ENCODE data around the gene C14orf132. TPM values are rescaled to one million over a fixed set of nuclear protein-coding genes. Genes with fewer than 3 reads are reported as not detected.

C14orf132 gene
- total RNA-seq, 4 donors from 2014 or later: 7.8 to 16.9 (median 15.0) TPM

- WGBS, 2 donors: 80 to 82% methylated on average over 1 of the region's 1 CpG
- TF ChIP-seq POLR2A (IDR thresholded peaks at IDR 0.05): no peak
- no peak for TF ChIP-seq EP300 (IDR thresholded peaks at IDR 0.05)
- no peak for DNase-seq (ENCODE audit: low spot score in 2 of 2)
These were observed 99.1 kb downstream of the C14orf132 start for GRCh38 chr14:96138241-96138640.

GRCh38 chr14:96139169-96139568 lies 100.0 kb downstream of the C14orf132 start:
- no peak overlapping the region for H3K27ac ChIP-seq
- no peak for TF ChIP-seq EP300 (IDR thresholded peaks at IDR 0.05)
- TF ChIP-seq POLR2A (IDR thresholded peaks at IDR 0.05): no peak
- TF ChIP-seq CTCF (IDR thresholded peaks at IDR 0.05): no peak
- 47% methylated on average over 1 of the region's 1 CpG for WGBS, 2 donors
- no peak for DNase-seq (ENCODE audit: low spot score in 2 of 2)
- H3K27me3 ChIP-seq: no peaks in the 10 kb centered on the region
- no peak overlapping the region for H3K4me3 ChIP-seq
- no peaks in the 10 kb centered on the region for H3K36me3 ChIP-seq
- H3K4me1 ChIP-seq: no peaks in the 10 kb centered on the region
- peaks cover 0 to 33% (median 6%) of the 10 kb centered on the region in 4 donors for H3K9me3 ChIP-seq

More at GRCh38 chr14:96138241-96138640, 99.1 kb downstream of the C14orf132 start:
- Histone ChIP-seq H3K4me3 (no peak overlapping the region), H3K27ac (no peak overlapping the region), H3K4me1 (no peaks in the 10 kb centered on the region), H3K27me3 (no peaks in the 10 kb centered on the region), H3K36me3 (no peaks in the 10 kb centered on the region), H3K9me3 (peaks cover 0 to 29% (median 6%) of the 10 kb centered on the region in 4 donors)

- H3K27me3 ChIP-seq: no peaks in the 10 kb centered on the region
- no peaks in the 10 kb centered on the region for H3K36me3 ChIP-seq
- H3K27ac ChIP-seq: no peak overlapping the region
- no peak for TF ChIP-seq CTCF (IDR thresholded peaks at IDR 0.05)
- no peak for TF ChIP-seq EP300 (IDR thresholded peaks at IDR 0.05)
- TF ChIP-seq POLR2A (IDR thresholded peaks at IDR 0.05): no peak
- DNase-seq (ENCODE audit: low spot score in 2 of 2): no peak
- no peaks in the 10 kb centered on the region for H3K4me1 ChIP-seq
- 82 to 85% methylated on average over 2 of the region's 2 CpGs for WGBS, 2 donors
- no peak overlapping the region for H3K4me3 ChIP-seq
- H3K9me3 ChIP-seq: peaks cover 0 to 33% (median 6%) of the 10 kb centered on the region in 4 donors
These were observed 100.7 kb downstream of the C14orf132 start for GRCh38 chr14:96139879-96140278.

GRCh38 chr14:96140952-96141351 lies 101.8 kb downstream of the C14orf132 start:
- Histone ChIP-seq H3K36me3 (no peaks in the 10 kb centered on the region), H3K27ac (no peak overlapping the region), H3K4me1 (peaks cover 0 to 7% (median 0%) of the 10 kb centered on the region in 4 donors), H3K4me3 (no peak overlapping the region), H3K9me3 (peaks cover 0 to 33% (median 6%) of the 10 kb centered on the region in 4 donors), H3K27me3 (no peaks in the 10 kb centered on the region)
- TF ChIP-seq POLR2A (IDR thresholded peaks at IDR 0.05) (no peak), EP300 (IDR thresholded peaks at IDR 0.05) (no peak), CTCF (IDR thresholded peaks at IDR 0.05) (no peak)
- no peak for DNase-seq (ENCODE audit: low spot score in 2 of 2)
- 80 to 84% methylated on average over 5 of the region's 5 CpGs for WGBS, 2 donors

Small RNA genes within 50 kb of the gene (small RNA-seq; reads per million reads assigned to genes)
- not detected for gene AL137190.1

Other genes with a start within 250 kb of the C14orf132 start
- gene TUNAR, start 162.5 kb upstream of the C14orf132 start, total RNA-seq: not detected
- gene BDKRB2, start 165.5 kb downstream of the C14orf132 start, total RNA-seq: 10 to 100 TPM; 10.5 to 26.8 (median 18.4) TPM
- gene BDKRB1, start 216.8 kb downstream of the C14orf132 start, total RNA-seq: 1 to 10 TPM in 2 of 4 donors, under 1 TPM in 1, not detected in 1; 0.63 to 2.4 (median 2.2) TPM